Measurements from ENCODE around the gene CEBPG. TPM values are rescaled to one million over a fixed set of nuclear protein-coding genes. Genes with fewer than 3 reads are reported as not detected.

The CEBPG gene
- total RNA-seq, 4 donors from 2014 or later: 18.5 to 31.6 (median 26.8) TPM

GRCh38 chr19:33430674-33431277 lies 57.3 kb downstream of the CEBPG start:
- no peak for DNase-seq
- WGBS, 2 donors: 32 to 83% methylated on average over 4 to 11 of the region's 13 CpGs
- H3K36me3 ChIP-seq: no peaks in the 10 kb centered on the region
- TF ChIP-seq POLR2A (IDR thresholded peaks at IDR 0.05) (no peak), CTCF (IDR thresholded peaks at IDR 0.05) (peak; percentile 43 to 83 (median 74))
- peaks cover 0 to 20% (median 0%) of the 10 kb centered on the region in 3 donors for H3K4me1 ChIP-seq
- no peak overlapping the region for H3K4me3 ChIP-seq
- no peaks in the 10 kb centered on the region for H3K9me3 ChIP-seq
- intact Hi-C loops (cut with DNase I): loop anchor here (5.0 kb wide), 1 partner anchor 342 kb away; no protein-coding TSS in a partner anchor
- H3K27me3 ChIP-seq: no peaks in the 10 kb centered on the region
- no peak overlapping the region for H3K27ac ChIP-seq

GRCh38 chr19:33432015-33432414 lies 58.5 kb downstream of the CEBPG start:
- Histone ChIP-seq H3K27ac (no peak overlapping the region), H3K4me1 (peaks cover 0 to 20% (median 0%) of the 10 kb centered on the region in 3 donors), H3K9me3 (no peaks in the 10 kb centered on the region), H3K4me3 (no peak overlapping the region), H3K27me3 (no peaks in the 10 kb centered on the region), H3K36me3 (no peaks in the 10 kb centered on the region)
- WGBS, 2 donors: 30 to 47% methylated on average over 2 to 3 of the region's 5 CpGs
- TF ChIP-seq POLR2A (IDR thresholded peaks at IDR 0.05): no peak
- no peak for TF ChIP-seq CTCF (IDR thresholded peaks at IDR 0.05)
- no peak for DNase-seq
- intact Hi-C loops (cut with DNase I): loop anchor here (5.0 kb wide), 1 partner anchor 340 kb away; no protein-coding TSS in a partner anchor

Other genes starting within 250 kb of the CEBPG start
- gene WDR88, start 241.6 kb upstream of the CEBPG start, total RNA-seq: not detected
- gene LRP3, start 179.4 kb upstream of the CEBPG start, total RNA-seq: 10 to 100 TPM in 2 of 4 donors, 1 to 10 TPM in 2; 5.5 to 17.2 (median 8.9) TPM
- not detected for gene SLC7A10, start 147.9 kb upstream of the CEBPG start, total RNA-seq
- 10 to 100 TPM; 27.1 to 33.5 (median 31.5) TPM for gene CEBPA, start 71.2 kb upstream of the CEBPG start, total RNA-seq
- 10 to 100 TPM; 40.1 to 61.4 (median 53.4) TPM for gene PEPD, start 148.1 kb downstream of the CEBPG start, total RNA-seq
- gene CHST8, start 248.2 kb downstream of the CEBPG start, total RNA-seq: under 1 TPM in 1 of 4 donors, not detected in 3; 0.38 TPM

Data from esophagus squamous epithelium (tissue), 5 donors.